HG02571 (cell line): ENCODE results near the gene GPRIN1.
"Not testable (repeated sequence)": the region's sequence is repeated elsewhere in the genome, so short reads cannot be mapped to it uniquely, and the experiment has no call there.

Experiments
- ATAC-seq: cut with Tn5 transposase; IDR thresholded peaks from one replicate; pipeline ENCODE4 v1.9.1; 2021; ENCODE audit warnings: mild to moderate bottlenecking, moderate library complexity; ENCODE audit not compliant: unreplicated experiment

The GPRIN1 gene

GRCh38 chr5:176599749-176600430 lies 10.1 kb downstream of the GPRIN1 start:
- not testable (repeated sequence) for ATAC-seq

GRCh38 chr5:176597417-176598389 lies 12.3 kb downstream of the GPRIN1 start:
- ATAC-seq = no peak

GRCh38 chr5:176596689-176597416 lies 13.1 kb downstream of the GPRIN1 start:
- ATAC-seq = peak; percentile 65

GRCh38 chr5:176596069-176596644 lies 13.8 kb downstream of the GPRIN1 start:
- no peak for ATAC-seq

GRCh38 chr5:176595386-176595943 lies 14.5 kb downstream of the GPRIN1 start:
- no peak for ATAC-seq

GRCh38 chr5:176594554-176594953 lies 15.4 kb downstream of the GPRIN1 start:
- ATAC-seq = no peak

GRCh38 chr5:176593273-176593869 lies 16.6 kb downstream of the GPRIN1 start:
- no peak for ATAC-seq

GRCh38 chr5:176592573-176592972 lies 17.4 kb downstream of the GPRIN1 start:
- no peak for ATAC-seq

GRCh38 chr5:176591667-176592066 lies 18.3 kb downstream of the GPRIN1 start:
- not testable (repeated sequence) for ATAC-seq

- no peak for ATAC-seq
These were observed 19.8 kb downstream of the GPRIN1 start for GRCh38 chr5:176590035-176590717.

GRCh38 chr5:176589039-176589769 lies 20.8 kb downstream of the GPRIN1 start:
- ATAC-seq = no peak

GRCh38 chr5:176588297-176588696 lies 21.7 kb downstream of the GPRIN1 start:
- no peak for ATAC-seq

GRCh38 chr5:176587398-176587797 lies 22.6 kb downstream of the GPRIN1 start:
- no peak for ATAC-seq

GRCh38 chr5:176583076-176583475 lies 26.9 kb downstream of the GPRIN1 start:
- no peak for ATAC-seq

GRCh38 chr5:176581361-176581760 lies 28.6 kb downstream of the GPRIN1 start:
- ATAC-seq = no peak

- ATAC-seq = no peak
These were observed 30.6 kb downstream of the GPRIN1 start for GRCh38 chr5:176579323-176579722.

GRCh38 chr5:176578391-176578808 lies 31.6 kb downstream of the GPRIN1 start:
- ATAC-seq = no peak

- no peak for ATAC-seq
These were observed 32.4 kb downstream of the GPRIN1 start for GRCh38 chr5:176577312-176578176.
